ENCODE results near the gene VWA5B2. TPM values are rescaled to one million over a fixed set of nuclear protein-coding genes. Genes with fewer than 3 reads are reported as not detected.

The VWA5B2 gene
- total RNA-seq, 1 donor from 2014 or later: 0.11 TPM

GRCh38 chr3:184237807-184238206, 8.4 kb downstream of the VWA5B2 start:
- no peak for TF ChIP-seq CTCF (IDR thresholded peaks at IDR 0.05)
- H3K4me1 Mint-ChIP-seq (ENCODE audit: unreplicated experiment): no peaks in the 10 kb centered on the region
- DNase-seq (ENCODE audit: extremely low spot score, unreplicated experiment): no peak
- no peaks in the 10 kb centered on the region for H3K9me3 Mint-ChIP-seq (ENCODE audit: unreplicated experiment)
- H3K4me3 Mint-ChIP-seq (ENCODE audit: unreplicated experiment): no peak overlapping the region
- peaks cover 3% of the 10 kb centered on the region for H3K27me3 Mint-ChIP-seq (ENCODE audit: unreplicated experiment)
- peaks cover 7% of the 10 kb centered on the region for H3K36me3 Mint-ChIP-seq (ENCODE audit: unreplicated experiment)
- no peak overlapping the region for H3K27ac Mint-ChIP-seq (ENCODE audit: unreplicated experiment)

GRCh38 chr3:184238246-184238818, 8.9 kb downstream of the VWA5B2 start:
- Mint-ChIP-seq H3K36me3 (ENCODE audit: unreplicated experiment) (peaks cover 12% of the 10 kb centered on the region), H3K4me1 (ENCODE audit: unreplicated experiment) (no peaks in the 10 kb centered on the region), H3K4me3 (ENCODE audit: unreplicated experiment) (no peak overlapping the region), H3K27ac (ENCODE audit: unreplicated experiment) (no peak overlapping the region), H3K9me3 (ENCODE audit: unreplicated experiment) (no peaks in the 10 kb centered on the region), H3K27me3 (ENCODE audit: unreplicated experiment) (no peaks in the 10 kb centered on the region)
- no peak for TF ChIP-seq CTCF (IDR thresholded peaks at IDR 0.05)
- DNase-seq (ENCODE audit: extremely low spot score, unreplicated experiment): no peak

GRCh38 chr3:184239221-184239620, 9.8 kb downstream of the VWA5B2 start:
- H3K27ac Mint-ChIP-seq (ENCODE audit: unreplicated experiment): no peak overlapping the region
- no peak for DNase-seq (ENCODE audit: extremely low spot score, unreplicated experiment)
- peaks cover 14% of the 10 kb centered on the region for H3K36me3 Mint-ChIP-seq (ENCODE audit: unreplicated experiment)
- H3K9me3 Mint-ChIP-seq (ENCODE audit: unreplicated experiment): no peaks in the 10 kb centered on the region
- TF ChIP-seq CTCF (IDR thresholded peaks at IDR 0.05): no peak
- H3K4me3 Mint-ChIP-seq (ENCODE audit: unreplicated experiment): no peak overlapping the region
- no peaks in the 10 kb centered on the region for H3K4me1 Mint-ChIP-seq (ENCODE audit: unreplicated experiment)
- H3K27me3 Mint-ChIP-seq (ENCODE audit: unreplicated experiment): no peaks in the 10 kb centered on the region

- H3K4me1 Mint-ChIP-seq (ENCODE audit: unreplicated experiment): no peaks in the 10 kb centered on the region
- TF ChIP-seq CTCF (IDR thresholded peaks at IDR 0.05): no peak
- H3K27me3 Mint-ChIP-seq (ENCODE audit: unreplicated experiment): no peaks in the 10 kb centered on the region
- H3K27ac Mint-ChIP-seq (ENCODE audit: unreplicated experiment): no peak overlapping the region
- H3K36me3 Mint-ChIP-seq (ENCODE audit: unreplicated experiment): peaks cover 14% of the 10 kb centered on the region
- DNase-seq (ENCODE audit: extremely low spot score, unreplicated experiment): no peak
- no peaks in the 10 kb centered on the region for H3K9me3 Mint-ChIP-seq (ENCODE audit: unreplicated experiment)
- no peak overlapping the region for H3K4me3 Mint-ChIP-seq (ENCODE audit: unreplicated experiment)
These were observed 10.3 kb downstream of the VWA5B2 start for GRCh38 chr3:184239708-184240107.

GRCh38 chr3:184240384-184241140, 11.2 kb downstream of the VWA5B2 start:
- no peaks in the 10 kb centered on the region for H3K9me3 Mint-ChIP-seq (ENCODE audit: unreplicated experiment)
- H3K4me3 Mint-ChIP-seq (ENCODE audit: unreplicated experiment): no peak overlapping the region
- no peaks in the 10 kb centered on the region for H3K27me3 Mint-ChIP-seq (ENCODE audit: unreplicated experiment)
- H3K4me1 Mint-ChIP-seq (ENCODE audit: unreplicated experiment): no peaks in the 10 kb centered on the region
- DNase-seq (ENCODE audit: extremely low spot score, unreplicated experiment): no peak
- H3K27ac Mint-ChIP-seq (ENCODE audit: unreplicated experiment): no peak overlapping the region
- peak; percentile 10 for TF ChIP-seq CTCF (IDR thresholded peaks at IDR 0.05)
- peaks cover 21% of the 10 kb centered on the region for H3K36me3 Mint-ChIP-seq (ENCODE audit: unreplicated experiment)
